Measurements from ENCODE around the gene PRICKLE2. TPM values are rescaled to one million over a fixed set of nuclear protein-coding genes. Genes with fewer than 3 reads are reported as not detected.

The PRICKLE2 gene
- total RNA-seq, 1 experiment from 2014 or later = 3.2 TPM

GRCh38 chr3:64174328-64174727 lies 50.9 kb downstream of the PRICKLE2 start:
- no peak overlapping the region for H2AFZ ChIP-seq (ENCODE audit: low read length)
- no peaks in the 10 kb centered on the region for H3K79me2 ChIP-seq (ENCODE audit: insufficient read depth, low read length)
- Mint-ChIP-seq H3K4me3 (no peak overlapping the region), H3K36me3 (ENCODE audit: insufficient read depth in 1 of 3, low read depth in 3 of 3) (0 out of 7 replicates have a peak, but pooled peaks cover 0 to 2% (median 0%) of the 10 kb centered on the region in 3 experiments), H3K27ac (no peak overlapping the region), H3K9me3 (0 out of 5 replicates have a peak, but pooled peaks cover 0 to 4% of the 10 kb centered on the region in 2 experiments), H3K4me1 (peaks cover 14 to 15% of the 10 kb centered on the region in 2 experiments), H3K27me3 (ENCODE audit: low read depth) (no peaks in the 10 kb centered on the region)
- no peak overlapping the region for H2BK12ac ChIP-seq (ENCODE audit: insufficient read length, low read depth, low read length)
- H3K27ac ChIP-seq (ENCODE audit: insufficient read length, low read depth, low read length) = no peak overlapping the region
- H3K4me1 ChIP-seq (ENCODE audit: insufficient read depth, low read length) = peaks cover 3% of the 10 kb centered on the region; the same call in 1 of the 2 replicates
- no peak overlapping the region for H3K23ac ChIP-seq (ENCODE audit: insufficient read length, low read depth, low read length)
- no peak for TF ChIP-seq CTCF (conservative IDR thresholded peaks at IDR 0.05)
- no peaks in the 10 kb centered on the region for H4K20me1 ChIP-seq (ENCODE audit: control insufficient read depth, insufficient read depth, insufficient read length)
- H3K18ac ChIP-seq (ENCODE audit: insufficient read length, low read depth, low read length) = no peak overlapping the region
- no peak overlapping the region for H2BK20ac ChIP-seq (ENCODE audit: low read depth, low read length, poor library complexity, severe bottlenecking)
- H3K14ac ChIP-seq (ENCODE audit: insufficient read depth, low read length) = no peak overlapping the region
- H2BK5ac ChIP-seq (ENCODE audit: insufficient read length, low read length) = no peak overlapping the region
- no peaks in the 10 kb centered on the region for H3K79me1 ChIP-seq (ENCODE audit: insufficient read depth, low read depth, low read length, poor library complexity, severe bottlenecking)
- H3K4me2 ChIP-seq (ENCODE audit: insufficient read depth, insufficient read length, low read length) = no peak overlapping the region
- WGBS (ENCODE audit: extremely low coverage, insufficient read length, low lambda C conversion rate) = no CpG with 5 or more reads among the region's 6 CpGs
- no peaks in the 10 kb centered on the region for H3K23me2 ChIP-seq (ENCODE audit: insufficient read length, low read depth, low read length, poor library complexity, severe bottlenecking)
- no peak overlapping the region for H3K56ac ChIP-seq (ENCODE audit: insufficient read length, low read depth, low read length)
- H3K27me3 ChIP-seq (ENCODE audit: insufficient read depth, low read length) = no peaks in the 10 kb centered on the region
- H3T11ph ChIP-seq (ENCODE audit: low read length) = no peak overlapping the region
- no peak overlapping the region for H3K9ac ChIP-seq (ENCODE audit: extremely low read depth, insufficient read length, low read length)
- H4K5ac ChIP-seq (ENCODE audit: insufficient read length, low read depth, low read length) = no peak overlapping the region
- H3K9me3 ChIP-seq (ENCODE audit: control insufficient read depth, low read depth, low read length) = no peaks in the 10 kb centered on the region
- no peak overlapping the region for H4K8ac ChIP-seq (replicated peaks; ENCODE audit: insufficient read length, low read depth, low read length)
- H2BK15ac ChIP-seq (ENCODE audit: low read depth, low read length) = no peak overlapping the region
- H3K4ac ChIP-seq (ENCODE audit: low read depth, low read length) = no peak overlapping the region
- DNase-seq = no peak
- no peak overlapping the region for H2BK120ac ChIP-seq (ENCODE audit: low read depth, low read length, poor library complexity, severe bottlenecking)
- no peak overlapping the region for H4K91ac ChIP-seq (ENCODE audit: insufficient read length, low read depth, low read length)
- H2AK5ac ChIP-seq (ENCODE audit: insufficient read length, low read length) = no peak overlapping the region
